SH-SY5Y (cell line): Measurements from ENCODE around the gene NKTR.

Source experiments
- GATA2 ChIP-seq: IDR thresholded peaks from 2 replicates; pipeline ENCODE4 v1.6.1; 2011; ENCODE audit warnings: mild to moderate bottlenecking, low read depth, low read length
- GATA3 ChIP-seq: IDR thresholded peaks from 2 replicates; pipeline ENCODE4 v1.6.1; 2011; ENCODE audit warnings: low read depth, mild to moderate bottlenecking, low read length, moderate library complexity

GRCh38 chr3:42633544-42633943 is 33.1 kb downstream of the NKTR start:
- TF ChIP-seq GATA2 = no peak
- no peak for TF ChIP-seq GATA3
